Endothelial cell (in vitro differentiated cells): ENCODE results near the gene KCNAB2. TPM values are rescaled to one million over a fixed set of nuclear protein-coding genes. Genes with fewer than 3 reads are reported as not detected.
A peak's percentile ranks its signal among the peaks of the same experiment; 100 is the strongest.

Source experiments
- DNase-seq: peaks from one replicate; pipeline ENCODE4 v3.0.0; 2021; ENCODE audit warnings: low spot score
- H3K27ac Mint-ChIP-seq: one replicate; pipeline ENCODE4 v1.8.0; 2021; ENCODE audit warnings: mixed read lengths, inconsistent platforms; ENCODE audit not compliant: unreplicated experiment
- H3K27me3 Mint-ChIP-seq: one replicate; pipeline ENCODE4 v1.8.0; 2021; ENCODE audit warnings: mild to moderate bottlenecking, moderate library complexity, mixed read lengths, inconsistent platforms; ENCODE audit not compliant: unreplicated experiment
- H3K36me3 Mint-ChIP-seq: one replicate; pipeline ENCODE4 v1.8.0; 2021; ENCODE audit warnings: mild to moderate bottlenecking, low read depth, mixed read lengths, inconsistent platforms; ENCODE audit not compliant: unreplicated experiment
- H3K4me1 Mint-ChIP-seq: one replicate; pipeline ENCODE4 v1.8.0; 2021; ENCODE audit warnings: mild to moderate bottlenecking, mixed read lengths, inconsistent platforms; ENCODE audit not compliant: unreplicated experiment
- H3K4me3 Mint-ChIP-seq: one replicate; pipeline ENCODE4 v1.8.0; 2021; ENCODE audit warnings: mild to moderate bottlenecking, mixed read lengths, inconsistent platforms; ENCODE audit not compliant: unreplicated experiment
- H3K9me3 Mint-ChIP-seq: one replicate; pipeline ENCODE4 v1.8.0; 2021; ENCODE audit warnings: mixed read lengths, inconsistent platforms; ENCODE audit not compliant: unreplicated experiment
- CTCF ChIP-seq: fragments of 200-600 bp; sonication (generic); IDR thresholded peaks from one replicate; pipeline ENCODE4 v1.5.0; 2021; ENCODE audit warnings: antibody characterized with exemption; ENCODE audit not compliant: unreplicated experiment
- total RNA-seq: library from RNA; stranded (reverse); fragmentation: NEBNext Ultra II Directional; extraction: Animal tissue kit (Norgen Biotek cat#: 25700); gene quantifications from one replicate; pipeline ENCODE4 v1.2.1, GENCODE V29; 2021; ENCODE audit not compliant: unreplicated experiment

The KCNAB2 gene
- total RNA-seq, 1 donor from 2014 or later: 4.1 TPM

- Mint-ChIP-seq H3K36me3 (no peaks in the 10 kb centered on the region), H3K27me3 (peaks cover 12% of the 10 kb centered on the region), H3K4me1 (no peaks in the 10 kb centered on the region), H3K9me3 (no peaks in the 10 kb centered on the region), H3K4me3 (no peak overlapping the region), H3K27ac (no peak overlapping the region)
- DNase-seq: no peak
- TF ChIP-seq CTCF: no peak
Observed at GRCh38 chr1:6126028-6126427, 80.3 kb downstream of the KCNAB2 start.

GRCh38 chr1:6126521-6127067 lies 80.9 kb downstream of the KCNAB2 start:
- Mint-ChIP-seq H3K27me3 (peaks cover 12% of the 10 kb centered on the region), H3K4me3 (no peak overlapping the region), H3K9me3 (no peaks in the 10 kb centered on the region), H3K27ac (no peak overlapping the region), H3K4me1 (no peaks in the 10 kb centered on the region), H3K36me3 (no peaks in the 10 kb centered on the region)
- TF ChIP-seq CTCF: no peak
- DNase-seq: no peak

- H3K4me3 Mint-ChIP-seq: no peak overlapping the region
- H3K9me3 Mint-ChIP-seq: no peaks in the 10 kb centered on the region
- peaks cover 5% of the 10 kb centered on the region for H3K36me3 Mint-ChIP-seq
- DNase-seq: peak; percentile 68
- H3K4me1 Mint-ChIP-seq: no peaks in the 10 kb centered on the region
- H3K27ac Mint-ChIP-seq: no peak overlapping the region
- peaks cover 16% of the 10 kb centered on the region for H3K27me3 Mint-ChIP-seq
- no peak for TF ChIP-seq CTCF
Observed at GRCh38 chr1:6127587-6128163, 82.0 kb downstream of the KCNAB2 start.

GRCh38 chr1:6128276-6129081 lies 82.8 kb downstream of the KCNAB2 start:
- Mint-ChIP-seq H3K4me3 (no peak overlapping the region), H3K36me3 (peaks cover 5% of the 10 kb centered on the region), H3K27me3 (peaks cover 22% of the 10 kb centered on the region), H3K9me3 (no peaks in the 10 kb centered on the region), H3K4me1 (no peaks in the 10 kb centered on the region), H3K27ac (no peak overlapping the region)
- no peak for DNase-seq
- no peak for TF ChIP-seq CTCF

GRCh38 chr1:6129313-6129712 lies 83.6 kb downstream of the KCNAB2 start:
- Mint-ChIP-seq H3K27me3 (peaks cover 23% of the 10 kb centered on the region), H3K27ac (no peak overlapping the region), H3K9me3 (no peaks in the 10 kb centered on the region), H3K36me3 (peaks cover 5% of the 10 kb centered on the region), H3K4me3 (no peak overlapping the region), H3K4me1 (no peaks in the 10 kb centered on the region)
- TF ChIP-seq CTCF: no peak
- no peak for DNase-seq
